Measurements from ENCODE around the gene DIDO1. TPM values are rescaled to one million over a fixed set of nuclear protein-coding genes. Genes with fewer than 3 reads are reported as not detected.

DIDO1 gene
- total RNA-seq, 1 experiment from 2014 or later: 77.1 TPM

DNA sequence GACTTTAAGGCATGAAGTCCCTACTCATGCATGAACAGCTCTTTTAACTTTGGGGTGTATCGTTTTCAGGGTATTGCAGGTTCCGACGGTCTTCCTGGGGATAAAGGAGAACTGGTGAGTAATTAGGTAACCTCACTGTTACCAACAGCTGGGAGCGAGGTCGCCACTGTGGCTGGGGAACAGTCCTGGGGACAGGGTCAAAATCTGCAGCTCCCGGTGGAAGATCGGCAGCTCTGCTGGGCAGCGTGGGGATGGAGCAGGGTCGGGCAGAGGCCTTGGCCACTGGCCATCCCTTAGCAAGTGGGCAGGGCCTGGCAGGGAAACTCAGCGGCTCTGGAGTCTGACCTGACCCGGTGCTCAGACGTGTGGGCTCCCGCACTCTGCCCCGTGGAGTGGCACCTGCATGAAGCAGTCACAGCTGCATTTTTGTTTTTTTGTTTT lies 93.3 kb downstream of the DIDO1 start:
- DNase-seq: no peak
- Mint-ChIP-seq H3K36me3 (ENCODE audit: insufficient read depth, unreplicated experiment) (peaks cover 8% of the 10 kb centered on the region), H3K27me3 (ENCODE audit: unreplicated experiment) (peaks cover 27% of the 10 kb centered on the region), H3K27ac (ENCODE audit: unreplicated experiment) (no peak overlapping the region), H3K9me3 (ENCODE audit: low read depth, unreplicated experiment) (no peaks in the 10 kb centered on the region), H3K4me3 (ENCODE audit: low read depth, unreplicated experiment) (peak overlapping the region; percentile 55), H3K4me1 (ENCODE audit: low read depth, unreplicated experiment) (peaks cover 22% of the 10 kb centered on the region)
- CTCF ChIA-PET: interaction anchor here (0.9 to 1.4 kb wide), 2 partner anchors 10 to 16 kb away, joined by 3 read pairs; no protein-coding TSS in a partner anchor
- no TSS peak for BruUV-seq (replicated peaks)
- TF ChIP-seq, protein P1, sequence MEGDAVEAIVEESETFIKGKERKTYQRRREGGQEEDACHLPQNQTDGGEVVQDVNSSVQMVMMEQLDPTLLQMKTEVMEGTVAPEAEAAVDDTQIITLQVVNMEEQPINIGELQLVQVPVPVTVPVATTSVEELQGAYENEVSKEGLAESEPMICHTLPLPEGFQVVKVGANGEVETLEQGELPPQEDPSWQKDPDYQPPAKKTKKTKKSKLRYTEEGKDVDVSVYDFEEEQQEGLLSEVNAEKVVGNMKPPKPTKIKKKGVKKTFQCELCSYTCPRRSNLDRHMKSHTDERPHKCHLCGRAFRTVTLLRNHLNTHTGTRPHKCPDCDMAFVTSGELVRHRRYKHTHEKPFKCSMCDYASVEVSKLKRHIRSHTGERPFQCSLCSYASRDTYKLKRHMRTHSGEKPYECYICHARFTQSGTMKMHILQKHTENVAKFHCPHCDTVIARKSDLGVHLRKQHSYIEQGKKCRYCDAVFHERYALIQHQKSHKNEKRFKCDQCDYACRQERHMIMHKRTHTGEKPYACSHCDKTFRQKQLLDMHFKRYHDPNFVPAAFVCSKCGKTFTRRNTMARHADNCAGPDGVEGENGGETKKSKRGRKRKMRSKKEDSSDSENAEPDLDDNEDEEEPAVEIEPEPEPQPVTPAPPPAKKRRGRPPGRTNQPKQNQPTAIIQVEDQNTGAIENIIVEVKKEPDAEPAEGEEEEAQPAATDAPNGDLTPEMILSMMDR (IDR thresholded peaks at IDR 0.05; ENCODE audit: unreplicated experiment): no peak
- intact Hi-C loops (cut with micrococcal nuclease; ENCODE audit: unreplicated experiment): no loop called here

DNA sequence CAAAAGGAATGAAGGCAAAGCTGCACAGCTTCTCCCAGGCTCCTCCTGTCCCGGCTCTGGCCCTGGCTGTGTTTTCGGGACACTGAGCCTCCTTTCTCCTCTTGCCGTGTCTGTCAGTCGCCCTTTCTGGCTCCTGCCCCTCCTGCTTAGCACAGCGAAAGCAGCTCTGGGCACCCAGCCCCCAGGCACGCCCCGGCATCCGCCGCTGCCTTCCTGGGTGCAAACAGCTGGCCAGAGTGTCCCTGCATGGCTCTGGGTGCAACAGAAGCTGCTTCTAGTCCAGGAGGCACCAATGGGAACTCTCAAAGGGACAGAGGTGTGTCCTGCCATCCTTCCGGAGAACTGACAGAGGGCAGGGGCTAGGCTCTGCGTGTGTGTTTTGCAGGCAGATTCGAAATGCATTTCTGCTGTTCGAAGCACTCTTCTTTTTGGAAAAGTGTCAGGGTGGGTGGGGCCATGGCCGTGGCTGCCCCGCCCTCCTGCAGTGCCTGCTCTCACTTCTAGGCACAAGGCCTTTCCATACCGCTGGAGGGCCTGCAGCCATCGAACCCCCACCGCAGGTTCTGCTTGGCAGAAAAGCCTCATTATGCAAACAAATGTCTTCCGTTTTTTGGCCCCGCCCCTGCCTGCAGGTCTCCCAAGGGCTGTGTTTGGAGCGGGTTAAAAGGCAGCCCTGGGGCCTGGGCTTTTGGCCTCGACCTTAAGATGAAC lies 93.9 kb downstream of the DIDO1 start:
- CTCF ChIA-PET: interaction anchor here (0.9 to 1.4 kb wide), 4 partner anchors 11 to 42 kb away, joined by 3 read pairs; no protein-coding TSS in a partner anchor
- Mint-ChIP-seq H3K4me3 (ENCODE audit: low read depth, unreplicated experiment) (peak overlapping the region; percentile 55), H3K27me3 (ENCODE audit: unreplicated experiment) (peaks cover 27% of the 10 kb centered on the region), H3K9me3 (ENCODE audit: low read depth, unreplicated experiment) (no peaks in the 10 kb centered on the region), H3K4me1 (ENCODE audit: low read depth, unreplicated experiment) (peaks cover 22% of the 10 kb centered on the region), H3K36me3 (ENCODE audit: insufficient read depth, unreplicated experiment) (peaks cover 8% of the 10 kb centered on the region), H3K27ac (ENCODE audit: unreplicated experiment) (no peak overlapping the region)
- intact Hi-C loops (cut with micrococcal nuclease; ENCODE audit: unreplicated experiment): no loop called here
- DNase-seq: peak; percentile 70
- BruUV-seq (replicated peaks): no TSS peak
- TF ChIP-seq, protein P1 (IDR thresholded peaks at IDR 0.05; ENCODE audit: unreplicated experiment): no peak

DNA sequence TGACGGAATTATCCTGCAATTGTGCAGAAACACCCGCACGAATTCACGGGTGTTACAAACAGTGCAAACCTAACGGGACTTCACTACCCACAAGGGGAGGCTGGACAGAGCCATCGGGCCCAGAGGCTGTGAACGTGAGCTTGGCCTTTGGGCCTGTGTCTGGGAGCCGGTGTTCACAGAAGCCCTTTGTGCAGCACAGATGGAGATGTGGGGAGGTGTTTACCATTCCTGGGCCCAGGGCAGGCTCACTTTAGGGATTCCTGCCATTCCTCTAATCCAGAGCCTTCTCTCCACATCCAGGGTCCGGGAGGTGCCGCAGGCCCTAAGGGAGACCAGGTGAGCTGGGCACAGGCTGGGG lies 94.5 kb downstream of the DIDO1 start:
- no peak overlapping the region for H3K27ac Mint-ChIP-seq (ENCODE audit: unreplicated experiment)
- TF ChIP-seq, protein P1 (IDR thresholded peaks at IDR 0.05; ENCODE audit: unreplicated experiment): no peak
- CTCF ChIA-PET: interaction anchor here (0.9 to 1.4 kb wide), 3 partner anchors 11 to 42 kb away, joined by 3 read pairs; no protein-coding TSS in a partner anchor
- H3K27me3 Mint-ChIP-seq (ENCODE audit: unreplicated experiment): peaks cover 24% of the 10 kb centered on the region
- H3K36me3 Mint-ChIP-seq (ENCODE audit: insufficient read depth, unreplicated experiment): peaks cover 8% of the 10 kb centered on the region
- H3K9me3 Mint-ChIP-seq (ENCODE audit: low read depth, unreplicated experiment): no peaks in the 10 kb centered on the region
- peak overlapping the region; percentile 55 for H3K4me3 Mint-ChIP-seq (ENCODE audit: low read depth, unreplicated experiment)
- H3K4me1 Mint-ChIP-seq (ENCODE audit: low read depth, unreplicated experiment): peaks cover 22% of the 10 kb centered on the region
- DNase-seq: no peak
- intact Hi-C loops (cut with micrococcal nuclease; ENCODE audit: unreplicated experiment): no loop called here
- no TSS peak for BruUV-seq (replicated peaks)

DNA sequence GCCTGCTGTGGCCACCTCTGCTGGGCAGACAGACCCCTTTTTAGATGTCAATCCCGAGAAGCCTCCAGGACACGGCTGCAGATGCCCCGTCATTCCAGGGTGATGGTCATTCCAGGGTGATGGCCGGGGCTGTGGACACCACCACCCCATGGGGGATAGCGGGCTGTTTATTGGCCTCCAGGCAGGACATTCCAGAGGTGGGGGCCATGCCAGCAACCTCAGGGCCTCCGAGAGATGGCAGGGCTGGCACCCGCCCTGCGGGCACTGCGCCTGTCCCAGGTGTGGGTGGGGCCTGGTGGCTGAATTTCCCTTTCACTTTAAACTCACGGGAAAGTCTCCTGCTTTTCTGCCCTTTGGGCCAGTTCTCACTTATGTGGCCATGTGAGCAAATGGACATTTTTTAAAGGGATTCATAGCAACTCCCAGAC lies 94.9 kb downstream of the DIDO1 start:
- Mint-ChIP-seq H3K4me3 (ENCODE audit: low read depth, unreplicated experiment) (peak overlapping the region; percentile 55), H3K36me3 (ENCODE audit: insufficient read depth, unreplicated experiment) (peaks cover 8% of the 10 kb centered on the region), H3K27ac (ENCODE audit: unreplicated experiment) (no peak overlapping the region), H3K9me3 (ENCODE audit: low read depth, unreplicated experiment) (no peaks in the 10 kb centered on the region), H3K27me3 (ENCODE audit: unreplicated experiment) (peaks cover 19% of the 10 kb centered on the region), H3K4me1 (ENCODE audit: low read depth, unreplicated experiment) (peaks cover 22% of the 10 kb centered on the region)
- BruUV-seq (replicated peaks): no TSS peak
- CTCF ChIA-PET: interaction anchor here (0.9 to 1.5 kb wide), 4 partner anchors 9 to 43 kb away, joined by 3 to 6 read pairs (median 3); partner anchors contain the start of gene TCFL5
- peak; percentile 81 for DNase-seq
- TF ChIP-seq, protein P1 (IDR thresholded peaks at IDR 0.05; ENCODE audit: unreplicated experiment): no peak
- intact Hi-C loops (cut with micrococcal nuclease; ENCODE audit: unreplicated experiment): no loop called here

Measured in Calu3 (cell line).